GM23248 (cell line): ENCODE results near the gene ABTB1.

ENCODE experiments used
- EZH2 ChIP-seq: fragments of 200-600 bp; sonication (generic); IDR thresholded peaks from 2 replicates; pipeline ENCODE4 v1.6.1; 2018; ENCODE audit warnings: antibody characterized with exemption, mild to moderate bottlenecking; ENCODE audit not compliant: insufficient read depth, poor library complexity, severe bottlenecking
- EZH2phosphoT487 ChIP-seq: fragments of 200-600 bp; sonication (generic); IDR thresholded peaks from 2 replicates; pipeline ENCODE4 v1.6.1; 2018; ENCODE audit warnings: antibody characterized with exemption, moderate library complexity, mild to moderate bottlenecking, low read depth; ENCODE audit not compliant: insufficient read depth

GRCh38 chr3:127712461-127712860 is 39.7 kb downstream of the ABTB1 start:
- TF ChIP-seq EZH2 (no peak), EZH2phosphoT487 (no peak)
